Nephron (organoid): Measurements from ENCODE around the gene LCLAT1.

Experiments
- H3K27ac Mint-ChIP-seq, 3 experiments: 2 replicates each; pipeline ENCODE4 v1.8.0; 2020; ENCODE audit warnings: mixed read lengths in 3 of 3, mild to moderate bottlenecking in 2 of 3, moderate library complexity in 1 of 3
- H3K27me3 Mint-ChIP-seq: 2 replicates; pipeline ENCODE4 v1.8.0; 2021; ENCODE audit warnings: low read depth, mild to moderate bottlenecking, moderate library complexity, mixed read lengths
- H3K36me3 Mint-ChIP-seq: 2 replicates; pipeline ENCODE4 v1.8.0; 2020; ENCODE audit warnings: low read depth, mixed read lengths
- H3K4me1 Mint-ChIP-seq: 2 replicates; pipeline ENCODE4 v1.8.0; 2020; ENCODE audit warnings: mixed read lengths
- H3K4me3 Mint-ChIP-seq, 3 experiments: 2 replicates each; pipeline ENCODE4 v1.8.0; 2020; ENCODE audit warnings: mild to moderate bottlenecking in 3 of 3, mixed read lengths in 3 of 3, moderate library complexity in 2 of 3
- H3K9me3 Mint-ChIP-seq: 2 replicates; pipeline ENCODE4 v1.8.0; 2020; ENCODE audit warnings: mixed read lengths
- TF ChIP-seq, protein P1 (sequence below), 3 experiments: fragments of 200-600 bp; sonication (generic); IDR thresholded peaks; one replicate each; pipeline ENCODE4 v1.5.0; 2021; ENCODE audit warnings: antibody characterized with exemption in 3 of 3; ENCODE audit not compliant: unreplicated experiment in 3 of 3

Gene LCLAT1

GRCh38 chr2:30677861-30678385, 230.9 kb downstream of the LCLAT1 start:
- TF ChIP-seq, protein P1, sequence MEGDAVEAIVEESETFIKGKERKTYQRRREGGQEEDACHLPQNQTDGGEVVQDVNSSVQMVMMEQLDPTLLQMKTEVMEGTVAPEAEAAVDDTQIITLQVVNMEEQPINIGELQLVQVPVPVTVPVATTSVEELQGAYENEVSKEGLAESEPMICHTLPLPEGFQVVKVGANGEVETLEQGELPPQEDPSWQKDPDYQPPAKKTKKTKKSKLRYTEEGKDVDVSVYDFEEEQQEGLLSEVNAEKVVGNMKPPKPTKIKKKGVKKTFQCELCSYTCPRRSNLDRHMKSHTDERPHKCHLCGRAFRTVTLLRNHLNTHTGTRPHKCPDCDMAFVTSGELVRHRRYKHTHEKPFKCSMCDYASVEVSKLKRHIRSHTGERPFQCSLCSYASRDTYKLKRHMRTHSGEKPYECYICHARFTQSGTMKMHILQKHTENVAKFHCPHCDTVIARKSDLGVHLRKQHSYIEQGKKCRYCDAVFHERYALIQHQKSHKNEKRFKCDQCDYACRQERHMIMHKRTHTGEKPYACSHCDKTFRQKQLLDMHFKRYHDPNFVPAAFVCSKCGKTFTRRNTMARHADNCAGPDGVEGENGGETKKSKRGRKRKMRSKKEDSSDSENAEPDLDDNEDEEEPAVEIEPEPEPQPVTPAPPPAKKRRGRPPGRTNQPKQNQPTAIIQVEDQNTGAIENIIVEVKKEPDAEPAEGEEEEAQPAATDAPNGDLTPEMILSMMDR (IDR thresholded peaks at IDR 0.05; ENCODE audit: unreplicated experiment in 3 of 3) = no peak
- Mint-ChIP-seq H3K4me3 (no peak overlapping the region), H3K27ac (no peak overlapping the region), H3K27me3 (no peaks in the 10 kb centered on the region), H3K36me3 (no peaks in the 10 kb centered on the region), H3K4me1 (peaks cover 6% of the 10 kb centered on the region), H3K9me3 (peaks cover 4% of the 10 kb centered on the region)

DNA sequence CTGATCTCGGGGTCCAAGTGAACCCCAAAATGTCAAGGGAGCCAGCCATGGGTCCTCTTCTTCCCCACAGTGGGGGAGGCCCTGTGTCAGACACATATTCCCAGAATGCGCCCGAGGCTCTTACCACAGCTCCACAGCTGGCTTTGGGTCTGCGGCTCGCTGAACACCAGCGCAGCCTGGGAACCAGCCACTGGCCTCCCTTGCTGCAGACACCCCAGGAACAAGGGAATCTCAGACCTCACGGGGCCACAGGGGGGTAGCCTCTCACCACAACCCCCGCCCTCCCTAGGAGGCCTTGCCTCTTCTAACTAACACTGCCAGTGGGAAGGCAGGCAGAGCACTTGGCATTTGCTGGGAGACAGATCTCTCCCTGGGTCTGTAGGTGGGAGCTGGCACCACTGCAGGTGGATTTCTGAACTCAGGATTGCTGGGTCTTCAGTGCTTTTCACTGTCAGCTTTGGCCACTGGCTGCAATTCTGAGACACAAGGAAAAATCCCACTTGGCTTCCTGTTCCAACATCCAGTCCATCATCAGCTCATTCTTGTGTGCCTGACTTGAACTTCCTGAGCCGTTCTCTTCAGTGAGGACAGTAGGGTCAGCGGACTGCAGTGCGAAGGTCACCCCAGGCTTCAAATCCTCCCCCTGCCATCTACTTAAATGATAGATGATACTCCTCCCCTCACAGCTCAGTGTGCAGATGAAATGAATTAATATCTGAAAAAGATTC, 231.5 kb downstream of the LCLAT1 start:
- peaks cover 1% of the 10 kb centered on the region for H3K9me3 Mint-ChIP-seq
- no peaks in the 10 kb centered on the region for H3K27me3 Mint-ChIP-seq
- no peaks in the 10 kb centered on the region for H3K36me3 Mint-ChIP-seq
- no peak overlapping the region for H3K27ac Mint-ChIP-seq
- H3K4me3 Mint-ChIP-seq = no peak overlapping the region
- peaks cover 6% of the 10 kb centered on the region for H3K4me1 Mint-ChIP-seq
- TF ChIP-seq, protein P1 (IDR thresholded peaks at IDR 0.05; ENCODE audit: unreplicated experiment in 3 of 3) = no peak

- TF ChIP-seq, protein P1 (IDR thresholded peaks at IDR 0.05; ENCODE audit: unreplicated experiment in 3 of 3) = no peak
- Mint-ChIP-seq H3K27me3 (no peaks in the 10 kb centered on the region), H3K36me3 (no peaks in the 10 kb centered on the region)
Observed at GRCh38 chr2:30679426-30680088, 232.5 kb downstream of the LCLAT1 start.

DNA sequence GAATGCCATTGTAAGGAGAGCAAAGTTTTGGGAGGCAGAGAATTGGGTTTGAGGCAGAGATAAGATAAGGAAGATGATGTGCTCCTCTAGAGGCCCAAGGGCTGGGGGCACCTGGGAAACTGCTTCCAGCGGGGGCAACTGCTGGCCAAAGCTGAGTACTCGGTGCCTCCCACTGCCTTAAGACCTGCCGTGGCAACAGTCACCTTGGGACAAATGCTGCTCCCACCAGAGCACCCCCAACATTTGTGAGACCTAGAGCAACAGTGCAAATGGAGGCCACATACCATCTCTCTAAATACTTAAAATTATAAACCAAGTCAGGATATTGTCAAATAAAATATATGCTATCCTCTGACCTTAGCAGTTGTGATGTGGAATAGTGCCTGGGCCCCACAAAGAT, 233.1 kb downstream of the LCLAT1 start:
- H3K9me3 Mint-ChIP-seq = no peaks in the 10 kb centered on the region
- H3K4me3 Mint-ChIP-seq = no peak overlapping the region
- H3K27ac Mint-ChIP-seq = no peak overlapping the region
- TF ChIP-seq, protein P1 (IDR thresholded peaks at IDR 0.05; ENCODE audit: unreplicated experiment in 3 of 3) = no peak
- H3K4me1 Mint-ChIP-seq = peaks cover 6% of the 10 kb centered on the region
- no peaks in the 10 kb centered on the region for H3K36me3 Mint-ChIP-seq
- no peaks in the 10 kb centered on the region for H3K27me3 Mint-ChIP-seq

More at GRCh38 chr2:30679426-30680088, 232.5 kb downstream of the LCLAT1 start:
- Mint-ChIP-seq H3K27ac (no peak overlapping the region), H3K4me3 (no peak overlapping the region), H3K9me3 (no peaks in the 10 kb centered on the region), H3K4me1 (peaks cover 6% of the 10 kb centered on the region)

GRCh38 chr2:30681022-30681421, 234.0 kb downstream of the LCLAT1 start:
- Mint-ChIP-seq H3K9me3 (no peaks in the 10 kb centered on the region), H3K36me3 (no peaks in the 10 kb centered on the region), H3K4me1 (peaks cover 11% of the 10 kb centered on the region), H3K27ac (no peak overlapping the region), H3K27me3 (no peaks in the 10 kb centered on the region), H3K4me3 (no peak overlapping the region)
- TF ChIP-seq, protein P1 (IDR thresholded peaks at IDR 0.05; ENCODE audit: unreplicated experiment in 3 of 3) = no peak
